ENCODE data around the gene TPRN.

The TPRN gene

GRCh38 chr9:137200311-137201204 is at the start of gene TPRN:
TPRN (minus strand) TSS chr9:137200741; CDS start chr9:137200711, 30 bp downstream.
- no peak for TF ChIP-seq CTCF (conservative IDR thresholded peaks at IDR 0.05; ENCODE audit: low read depth)
- H3K27ac ChIP-seq = peak within 1 kb of the TSS; percentile 99
- CTCF ChIA-PET = interaction anchor here (0.6 to 2.6 kb wide), 4 partner anchors 26 to 306 kb away, joined by 3 to 10 read pairs (median 3); partner anchors contain the start of gene RNF224
- DNase-seq (ENCODE audit: low spot score) = peak; percentile 100
- POLR2A ChIA-PET (ENCODE audit: low non-redundant PET) = interaction anchor here (0.5 to 0.9 kb wide), 6 partner anchors 22 to 85 kb away, joined by 3 read pairs; partner anchors contain the start of genes RNF208 and RNF224

GRCh38 chr9:137247916-137248175 is 47.3 kb upstream of the TPRN start:
- H3K27ac ChIP-seq = no peak overlapping the region
- ChIA-PET CTCF (interaction anchor here (1.0 kb wide), 1 partner anchor 29 kb away, joined by 3 read pairs; the partner anchor contains the start of gene TOR4A), POLR2A (ENCODE audit: low non-redundant PET) (no interaction called here)
- TF ChIP-seq CTCF (conservative IDR thresholded peaks at IDR 0.05; ENCODE audit: low read depth) = no peak
- no peak for DNase-seq (ENCODE audit: low spot score)

GRCh38 chr9:137247135-137247915 is 46.8 kb upstream of the TPRN start:
- CTCF ChIA-PET = interaction anchor here (0.5 to 1.0 kb wide), 2 partner anchors 30 to 162 kb away, joined by 3 to 5 read pairs; partner anchors contain the start of gene TOR4A
- no peak for TF ChIP-seq CTCF (conservative IDR thresholded peaks at IDR 0.05; ENCODE audit: low read depth)
- no peak for DNase-seq (ENCODE audit: low spot score)
- POLR2A ChIA-PET (ENCODE audit: low non-redundant PET) = no interaction called here
- H3K27ac ChIP-seq = peak overlapping the region; percentile 11; the same call in 1 of the 2 replicates

- peak overlapping the region; percentile 100 for H3K27ac ChIP-seq
- no peak for TF ChIP-seq CTCF (conservative IDR thresholded peaks at IDR 0.05; ENCODE audit: low read depth)
- ChIA-PET CTCF (interaction anchor here (0.6 to 1.0 kb wide), 2 partner anchors 9 to 390 kb away, joined by 4 to 6 read pairs; no protein-coding TSS in a partner anchor), POLR2A (ENCODE audit: low non-redundant PET) (no interaction called here)
- DNase-seq (ENCODE audit: low spot score) = no peak
Observed at GRCh38 chr9:137245450-137246421, 45.2 kb upstream of the TPRN start.

GRCh38 chr9:137244486-137245449 is 44.2 kb upstream of the TPRN start:
- CTCF ChIA-PET = interaction anchor here (0.6 to 1.0 kb wide), 3 partner anchors 8 to 389 kb away, joined by 4 to 6 read pairs (median 4); no protein-coding TSS in a partner anchor
- peak overlapping the region; percentile 100 for H3K27ac ChIP-seq
- POLR2A ChIA-PET (ENCODE audit: low non-redundant PET) = interaction anchor here (1.3 to 1.7 kb wide), 2 partner anchors 8 to 9 kb away, joined by 7 to 8 read pairs; no protein-coding TSS in a partner anchor

More at GRCh38 chr9:137244486-137245449, 44.2 kb upstream of the TPRN start:
- no peak for DNase-seq (ENCODE audit: low spot score)
- TF ChIP-seq CTCF (conservative IDR thresholded peaks at IDR 0.05; ENCODE audit: low read depth) = no peak; the same call in 1 of the 2 replicates
